ENCODE data around the gene TTC9. TPM values are rescaled to one million over a fixed set of nuclear protein-coding genes. Genes with fewer than 3 reads are reported as not detected.

The TTC9 gene
- total RNA-seq, 1 experiment from 2014 or later, result 0.49 TPM

DNA sequence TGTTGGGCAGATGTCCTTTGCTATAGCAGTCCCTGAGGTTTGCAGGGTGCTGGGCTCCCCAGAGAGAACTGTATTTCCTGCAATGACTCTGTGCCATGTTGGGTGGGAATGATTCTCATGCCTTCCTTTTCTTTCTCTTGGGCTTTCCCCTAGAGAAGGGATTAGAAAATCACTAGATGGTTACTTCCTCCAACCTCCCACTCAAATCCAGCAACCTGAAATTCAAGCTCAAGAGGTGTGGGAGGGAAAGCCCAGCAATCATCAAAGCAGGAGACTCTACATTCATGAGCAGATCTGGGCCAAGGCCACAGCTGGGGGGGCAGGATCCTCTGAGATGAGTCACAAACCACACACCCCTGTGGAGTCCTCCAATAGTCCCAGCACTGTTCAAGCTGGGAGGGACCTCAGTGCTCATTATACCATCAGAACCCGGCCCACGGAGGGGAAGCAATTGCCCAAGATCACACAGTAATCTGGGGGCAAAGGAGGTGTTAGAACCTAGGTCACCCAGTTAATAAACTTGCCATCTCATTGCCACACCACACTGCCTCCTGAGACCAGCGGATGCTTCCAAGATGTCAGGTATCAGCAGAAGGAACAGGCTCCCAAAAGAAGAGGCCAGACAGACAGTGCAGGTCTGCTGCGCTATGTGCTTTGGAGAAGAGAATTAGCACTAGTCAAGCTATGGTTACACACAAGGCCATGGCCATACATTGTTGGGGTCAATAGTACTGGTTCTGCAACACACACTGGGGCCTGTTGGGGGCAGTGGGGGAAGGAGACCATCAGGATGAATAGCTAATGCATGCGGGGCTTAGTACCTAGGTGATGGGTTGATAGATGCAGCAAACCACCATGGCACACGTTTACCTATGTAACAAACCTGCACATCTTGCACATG lies 65.7 kb downstream of the TTC9 start:
- intact Hi-C loops (cut with micrococcal nuclease; ENCODE audit: unreplicated experiment), result no loop called here
- no peak overlapping the region for H3K27ac ChIP-seq (ENCODE audit: low read length)
- no peak for ATAC-seq
- no peaks in the 10 kb centered on the region for H3K9me3 ChIP-seq (ENCODE audit: control insufficient read depth, insufficient read depth, low read depth, low read length)
- TF ChIP-seq TCF7L2 (IDR thresholded peaks at IDR 0.05; ENCODE audit: low read depth, low read length) (no peak), POLR2AphosphoS5 (IDR thresholded peaks at IDR 0.05; ENCODE audit: low read depth, low read length) (no peak), SIN3A (IDR thresholded peaks at IDR 0.05; ENCODE audit: borderline replicate concordance, insufficient read depth, low read depth, low read length) (no peak)
- TF ChIP-seq, protein P1, sequence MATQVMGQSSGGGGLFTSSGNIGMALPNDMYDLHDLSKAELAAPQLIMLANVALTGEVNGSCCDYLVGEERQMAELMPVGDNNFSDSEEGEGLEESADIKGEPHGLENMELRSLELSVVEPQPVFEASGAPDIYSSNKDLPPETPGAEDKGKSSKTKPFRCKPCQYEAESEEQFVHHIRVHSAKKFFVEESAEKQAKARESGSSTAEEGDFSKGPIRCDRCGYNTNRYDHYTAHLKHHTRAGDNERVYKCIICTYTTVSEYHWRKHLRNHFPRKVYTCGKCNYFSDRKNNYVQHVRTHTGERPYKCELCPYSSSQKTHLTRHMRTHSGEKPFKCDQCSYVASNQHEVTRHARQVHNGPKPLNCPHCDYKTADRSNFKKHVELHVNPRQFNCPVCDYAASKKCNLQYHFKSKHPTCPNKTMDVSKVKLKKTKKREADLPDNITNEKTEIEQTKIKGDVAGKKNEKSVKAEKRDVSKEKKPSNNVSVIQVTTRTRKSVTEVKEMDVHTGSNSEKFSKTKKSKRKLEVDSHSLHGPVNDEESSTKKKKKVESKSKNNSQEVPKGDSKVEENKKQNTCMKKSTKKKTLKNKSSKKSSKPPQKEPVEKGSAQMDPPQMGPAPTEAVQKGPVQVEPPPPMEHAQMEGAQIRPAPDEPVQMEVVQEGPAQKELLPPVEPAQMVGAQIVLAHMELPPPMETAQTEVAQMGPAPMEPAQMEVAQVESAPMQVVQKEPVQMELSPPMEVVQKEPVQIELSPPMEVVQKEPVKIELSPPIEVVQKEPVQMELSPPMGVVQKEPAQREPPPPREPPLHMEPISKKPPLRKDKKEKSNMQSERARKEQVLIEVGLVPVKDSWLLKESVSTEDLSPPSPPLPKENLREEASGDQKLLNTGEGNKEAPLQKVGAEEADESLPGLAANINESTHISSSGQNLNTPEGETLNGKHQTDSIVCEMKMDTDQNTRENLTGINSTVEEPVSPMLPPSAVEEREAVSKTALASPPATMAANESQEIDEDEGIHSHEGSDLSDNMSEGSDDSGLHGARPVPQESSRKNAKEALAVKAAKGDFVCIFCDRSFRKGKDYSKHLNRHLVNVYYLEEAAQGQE (IDR thresholded peaks at IDR 0.05; ENCODE audit: insufficient read depth in 1 of 2, low read depth in 2 of 2, low read length in 1 of 2), result no peak
- TF ChIP-seq, protein P2, sequence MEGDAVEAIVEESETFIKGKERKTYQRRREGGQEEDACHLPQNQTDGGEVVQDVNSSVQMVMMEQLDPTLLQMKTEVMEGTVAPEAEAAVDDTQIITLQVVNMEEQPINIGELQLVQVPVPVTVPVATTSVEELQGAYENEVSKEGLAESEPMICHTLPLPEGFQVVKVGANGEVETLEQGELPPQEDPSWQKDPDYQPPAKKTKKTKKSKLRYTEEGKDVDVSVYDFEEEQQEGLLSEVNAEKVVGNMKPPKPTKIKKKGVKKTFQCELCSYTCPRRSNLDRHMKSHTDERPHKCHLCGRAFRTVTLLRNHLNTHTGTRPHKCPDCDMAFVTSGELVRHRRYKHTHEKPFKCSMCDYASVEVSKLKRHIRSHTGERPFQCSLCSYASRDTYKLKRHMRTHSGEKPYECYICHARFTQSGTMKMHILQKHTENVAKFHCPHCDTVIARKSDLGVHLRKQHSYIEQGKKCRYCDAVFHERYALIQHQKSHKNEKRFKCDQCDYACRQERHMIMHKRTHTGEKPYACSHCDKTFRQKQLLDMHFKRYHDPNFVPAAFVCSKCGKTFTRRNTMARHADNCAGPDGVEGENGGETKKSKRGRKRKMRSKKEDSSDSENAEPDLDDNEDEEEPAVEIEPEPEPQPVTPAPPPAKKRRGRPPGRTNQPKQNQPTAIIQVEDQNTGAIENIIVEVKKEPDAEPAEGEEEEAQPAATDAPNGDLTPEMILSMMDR (IDR thresholded peaks at IDR 0.05), result no peak
- CTCF ChIA-PET, result no interaction called here
- no peaks in the 10 kb centered on the region for H3K4me1 ChIP-seq (ENCODE audit: control insufficient read depth, insufficient read depth, low read length)
- POLR2A ChIA-PET, result no interaction called here
- no peak overlapping the region for H3K4me3 ChIP-seq (ENCODE audit: low read depth in 2 of 2, low read length in 2 of 2)
- no peaks in the 10 kb centered on the region for H3K36me3 ChIP-seq (ENCODE audit: control insufficient read depth, insufficient read depth, low read length)
- no peak for DNase-seq (ENCODE audit: low read depth, low spot score)
- H3K27me3 ChIP-seq (ENCODE audit: control insufficient read depth, insufficient read depth, low read length), result peaks cover 4% of the 10 kb centered on the region; the same call in 1 of the 2 replicates
- no TSS peak for BruUV-seq (replicated peaks)
- in situ Hi-C loops (cut with HindIII; ENCODE audit: low pct_unique_long_range_greater_than_20kb, low sequenced_read_pairs), result no loop called here

DNA sequence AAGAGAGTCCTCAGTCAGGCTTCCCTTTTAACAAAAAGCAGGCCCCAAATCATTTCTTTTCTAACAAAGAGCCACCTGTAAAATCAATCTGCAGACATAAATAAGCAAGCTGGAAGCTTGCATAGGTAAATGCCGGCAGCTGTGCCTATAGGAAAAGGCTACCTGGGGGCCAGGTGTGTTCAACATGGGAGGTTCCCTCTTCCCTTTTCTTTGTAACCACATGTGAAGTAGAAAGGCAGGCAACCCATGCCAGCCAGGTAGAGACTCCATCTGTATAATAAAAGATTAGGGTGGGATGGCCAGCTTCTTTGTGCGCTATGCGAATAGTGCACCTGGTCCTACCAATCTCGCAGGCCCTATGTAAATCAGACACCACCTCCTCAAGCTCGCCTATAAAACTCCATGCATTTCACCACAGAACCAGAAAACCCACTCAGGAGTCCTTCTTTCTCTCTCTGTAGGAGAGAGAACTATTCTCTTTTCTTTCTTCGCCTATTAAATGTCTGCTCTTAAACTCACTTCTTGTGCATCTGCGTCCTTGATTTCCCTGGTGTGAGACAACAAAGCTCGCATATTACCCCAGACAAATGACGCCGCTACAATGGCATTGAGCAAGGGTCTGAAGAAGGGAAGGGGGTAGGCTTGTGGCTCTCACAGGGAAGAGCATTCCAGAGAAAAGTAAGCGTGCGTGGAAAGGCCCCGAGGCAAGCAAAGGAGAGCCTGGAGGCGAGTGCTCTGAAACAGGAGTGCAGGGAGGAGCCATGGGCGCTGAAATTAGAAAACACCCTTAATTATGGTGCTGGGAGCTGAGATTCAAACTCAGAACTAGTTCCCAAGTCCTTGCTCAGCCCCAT lies 67.2 kb downstream of the TTC9 start:
- in situ Hi-C loops (cut with HindIII; ENCODE audit: low pct_unique_long_range_greater_than_20kb, low sequenced_read_pairs), result no loop called here
- DNase-seq (ENCODE audit: low read depth, low spot score) (no peak), ATAC-seq (no peak)
- peaks cover 4% of the 10 kb centered on the region; the same call in 1 of the 2 replicates for H3K27me3 ChIP-seq (ENCODE audit: control insufficient read depth, insufficient read depth, low read length)
- no peaks in the 10 kb centered on the region for H3K9me3 ChIP-seq (ENCODE audit: control insufficient read depth, insufficient read depth, low read depth, low read length)
- CTCF ChIA-PET, result no interaction called here
- TF ChIP-seq TCF7L2 (IDR thresholded peaks at IDR 0.05; ENCODE audit: low read depth, low read length) (no peak), SIN3A (IDR thresholded peaks at IDR 0.05; ENCODE audit: borderline replicate concordance, insufficient read depth, low read depth, low read length) (no peak), POLR2AphosphoS5 (IDR thresholded peaks at IDR 0.05; ENCODE audit: low read depth, low read length) (no peak)
- TF ChIP-seq, protein P2 (IDR thresholded peaks at IDR 0.05), result no peak
- TF ChIP-seq, protein P1 (IDR thresholded peaks at IDR 0.05; ENCODE audit: insufficient read depth in 1 of 2, low read depth in 2 of 2, low read length in 1 of 2), result no peak
- BruUV-seq (replicated peaks), result no TSS peak
- POLR2A ChIA-PET, result no interaction called here
- H3K36me3 ChIP-seq (ENCODE audit: control insufficient read depth, insufficient read depth, low read length), result no peaks in the 10 kb centered on the region
- intact Hi-C loops (cut with micrococcal nuclease; ENCODE audit: unreplicated experiment), result no loop called here
- H3K4me3 ChIP-seq (ENCODE audit: low read depth in 2 of 2, low read length in 2 of 2), result no peak overlapping the region
- H3K4me1 ChIP-seq (ENCODE audit: control insufficient read depth, insufficient read depth, low read length), result no peaks in the 10 kb centered on the region
- H3K27ac ChIP-seq (ENCODE audit: low read length), result no peak overlapping the region

Data from Panc1 (cell line).